ENCODE results near the gene THBS2. TPM values are rescaled to one million over a fixed set of nuclear protein-coding genes. Genes with fewer than 3 reads are reported as not detected.

THBS2 gene
- total and polyA plus RNA-seq, 10 of the 15 experiments (the other 5 are each of a cell fraction or from before 2014, with no cell fraction given) = 0.07 to 0.10 TPM; not detected in 8

- FAIRE-seq = no peak
- intact Hi-C loops (cut with micrococcal nuclease; ENCODE audit: unreplicated experiment) = no loop called here
- CTCF ChIA-PET = no interaction called here
Observed at GRCh38 chr6:169289257-169289618, 35.6 kb upstream of the THBS2 start.

More at GRCh38 chr6:169289257-169289618, 35.6 kb upstream of the THBS2 start:
- Histone ChIP-seq H3K4me3 (no peak overlapping the region), H2AFZ (ENCODE audit: control insufficient read depth, low read depth, low read length) (no peak overlapping the region), H3K27ac (ENCODE audit: control insufficient read depth, insufficient read depth) (no peak overlapping the region), H3K4me2 (ENCODE audit: control insufficient read depth, insufficient read depth) (no peak overlapping the region), H4K20me1 (ENCODE audit: control insufficient read depth, insufficient read depth) (no peaks in the 10 kb centered on the region), H3K9ac (ENCODE audit: control insufficient read depth, insufficient read depth, low read length) (no peak overlapping the region), H3K27me3 (replicated peaks in 1 of 2; ENCODE audit: control insufficient read depth in 2 of 2, insufficient read depth in 2 of 2, low read length in 1 of 2) (no peaks in the 10 kb centered on the region), H3K36me3 (ENCODE audit: control insufficient read depth in 2 of 2, insufficient read depth in 2 of 2, low read length in 1 of 2) (no peaks in the 10 kb centered on the region), H3K4me1 (ENCODE audit: control insufficient read depth, insufficient read depth, low read length) (no peaks in the 10 kb centered on the region), H3K9me3 (replicated peaks; ENCODE audit: control insufficient read depth, insufficient read depth, low read length) (no peaks in the 10 kb centered on the region), H3K79me2 (ENCODE audit: control insufficient read depth, insufficient read depth, low read length) (no peaks in the 10 kb centered on the region)
- no TSS peak for BruUV-seq (replicated peaks)
- in situ Hi-C loops (cut with MboI) = no loop called here
- ChIA-PET POLR2A (no interaction called here), SMC1A (ENCODE audit: uncharacterized antibody, unreplicated experiment) (no interaction called here), RAD21 (ENCODE audit: unreplicated experiment) (no interaction called here)
- 14% methylated on average over 5 of the region's 5 CpGs for WGBS (ENCODE audit: insufficient coverage, insufficient replicate concordance, low lambda C conversion rate, missing lambda C conversion rate)
- DNase-seq (ENCODE audit: low read depth, low spot score) (no peak), ATAC-seq (no peak)
- TF ChIP-seq GABPA (IDR thresholded peaks at IDR 0.05; ENCODE audit: low read depth) = no peak
- no peak for TF ChIP-seq SPI1 (IDR thresholded peaks at IDR 0.05; ENCODE audit: borderline replicate concordance, insufficient read depth, low read depth, low read length)
- no peak for TF ChIP-seq SMARCA5 (IDR thresholded peaks at IDR 0.05)
- no peak for TF ChIP-seq NFYA (IDR thresholded peaks at IDR 0.05; ENCODE audit: borderline replicate concordance, low read depth, low read length)
- no peak for TF ChIP-seq ZNF24 (IDR thresholded peaks at IDR 0.05)
- no peak for TF ChIP-seq PAX8 (IDR thresholded peaks at IDR 0.05)
- no peak for TF ChIP-seq ZNF207 (IDR thresholded peaks at IDR 0.05; ENCODE audit: borderline replicate concordance)
- TF ChIP-seq EGR1 (IDR thresholded peaks at IDR 0.05; ENCODE audit: borderline replicate concordance in 1 of 2, low read depth in 2 of 2, low read length in 2 of 2) = no peak
- TF ChIP-seq NR2F1 (conservative IDR thresholded peaks at IDR 0.05) = no peak
- no peak for TF ChIP-seq SREBF2 (IDR thresholded peaks at IDR 0.05; ENCODE audit: low read length)
- no peak for TF ChIP-seq PML (IDR thresholded peaks at IDR 0.05; ENCODE audit: low read length)
- no peak for TF ChIP-seq SREBF1 (IDR thresholded peaks at IDR 0.05; ENCODE audit: low read length)
- no peak for TF ChIP-seq BCLAF1 (IDR thresholded peaks at IDR 0.05)
- no peak for TF ChIP-seq SP1 (IDR thresholded peaks at IDR 0.05; ENCODE audit: low read depth, low read length)
- no peak for TF ChIP-seq FOXK2 (IDR thresholded peaks at IDR 0.05)
- TF ChIP-seq ZBTB11 (CRISPR knock-in tag; IDR thresholded peaks at IDR 0.05) = no peak

All from GM12878 (cell line).